Stimulated activated CD4-positive, alpha-beta T cell treated with anti-CD3 and anti-CD28 coated beads, Interleukin-2, amount 100 ng/mL, for 4 hours (primary cell): ENCODE results near the gene CCDC102A.

Source experiments
- DNase-seq: peaks from one replicate; pipeline ENCODE4 v3.0.0-alpha.2; 2020; ENCODE audit warnings: low read depth

The CCDC102A gene

GRCh38 chr16:57537194-57537505, 779 bp upstream of the CCDC102A start:
- DNase-seq: no peak

- DNase-seq: peak; percentile 90
Observed at GRCh38 chr16:57535680-57536305, 578 bp downstream of the CCDC102A start.

GRCh38 chr16:57534881-57535658, 1.3 kb downstream of the CCDC102A start:
- no peak for DNase-seq

GRCh38 chr16:57534337-57534880, 2.0 kb downstream of the CCDC102A start:
- DNase-seq: no peak

DNA sequence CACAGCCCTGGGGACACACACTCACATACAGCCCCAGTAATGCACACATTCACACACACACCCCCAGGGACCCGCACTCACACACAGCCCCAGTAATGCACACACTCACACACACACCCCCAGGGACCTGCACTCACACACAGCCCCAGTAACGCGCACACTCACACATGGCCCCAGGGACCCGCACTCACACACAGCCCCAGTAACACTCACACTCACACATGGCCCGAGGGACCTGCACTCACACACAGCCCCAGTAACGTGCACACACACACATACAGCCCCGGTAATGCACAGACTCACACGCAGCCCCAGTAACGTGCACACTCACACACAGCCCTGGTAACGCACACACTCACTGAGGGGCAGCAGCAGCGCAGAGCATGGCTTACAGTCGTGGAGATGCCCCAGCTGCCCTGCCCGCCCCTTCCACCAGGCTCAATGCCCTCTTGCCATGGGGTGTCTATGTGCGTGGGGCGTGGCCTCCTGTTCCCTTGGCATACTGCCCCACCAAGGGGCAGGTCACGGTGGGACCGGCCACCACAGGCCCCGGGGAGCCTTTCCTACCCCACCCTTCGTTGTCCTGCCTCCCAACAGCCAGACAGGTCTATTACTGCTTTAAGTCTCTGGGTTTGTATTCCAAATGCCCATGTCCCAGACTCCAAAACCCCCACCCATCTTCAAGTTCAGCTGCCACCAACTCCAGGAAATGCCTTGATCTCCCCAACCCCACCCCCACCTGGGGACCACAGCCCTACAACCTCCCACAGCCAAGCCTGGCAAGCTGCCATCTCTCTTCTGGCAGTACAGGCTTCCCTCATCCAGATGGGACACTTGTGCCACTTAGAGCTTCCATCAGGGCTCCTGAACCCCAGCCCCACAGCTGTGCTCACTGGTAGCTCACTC, 2.7 kb downstream of the CCDC102A start:
- no peak for DNase-seq

DNA sequence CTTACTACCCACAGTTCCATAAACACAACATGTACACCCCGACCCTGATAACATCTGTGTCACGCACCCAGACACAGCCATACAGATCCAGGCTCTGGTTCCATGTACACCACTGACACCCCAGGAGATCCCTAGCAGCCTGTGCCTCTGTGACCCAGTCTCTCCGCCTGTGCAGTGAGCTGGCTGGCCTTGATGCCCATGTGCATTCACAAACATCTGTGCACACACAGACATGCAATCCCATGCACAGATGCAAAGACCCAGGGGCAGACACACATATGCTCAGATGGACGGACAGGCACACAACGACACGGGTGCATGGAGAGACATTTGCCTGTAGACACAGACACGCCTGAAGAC, 4.1 kb downstream of the CCDC102A start:
- DNase-seq: no peak

DNA sequence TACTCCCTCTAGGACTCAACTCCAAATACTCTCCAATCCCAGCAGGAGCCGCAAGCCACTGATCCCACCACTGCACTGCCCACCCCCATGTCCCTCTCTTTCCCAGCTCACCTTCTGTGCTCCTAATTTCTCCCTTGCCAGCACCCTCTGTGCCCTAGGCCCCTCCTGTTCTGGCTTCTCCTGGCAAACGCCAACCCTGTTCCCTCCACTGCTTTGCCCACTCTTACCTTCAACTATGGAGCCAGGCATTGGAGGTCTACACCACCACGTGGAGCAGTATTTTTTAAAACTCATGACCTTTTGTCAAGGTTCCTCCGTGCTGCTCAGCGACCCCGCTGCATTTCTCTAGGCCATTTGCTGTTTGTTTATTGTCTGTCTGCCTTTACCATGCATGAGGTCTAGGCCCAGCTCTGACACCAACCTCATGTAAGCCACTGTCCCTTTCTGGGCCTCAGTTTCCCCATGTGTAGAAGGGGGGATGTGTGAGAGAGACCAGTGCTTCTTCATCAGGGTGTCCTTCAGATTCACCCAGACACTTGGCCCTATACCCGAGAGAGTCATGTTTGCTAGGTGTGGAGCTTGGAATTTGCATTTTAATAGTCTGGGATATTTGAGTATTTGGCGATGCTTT, 4.6 kb downstream of the CCDC102A start:
- DNase-seq: no peak

DNA sequence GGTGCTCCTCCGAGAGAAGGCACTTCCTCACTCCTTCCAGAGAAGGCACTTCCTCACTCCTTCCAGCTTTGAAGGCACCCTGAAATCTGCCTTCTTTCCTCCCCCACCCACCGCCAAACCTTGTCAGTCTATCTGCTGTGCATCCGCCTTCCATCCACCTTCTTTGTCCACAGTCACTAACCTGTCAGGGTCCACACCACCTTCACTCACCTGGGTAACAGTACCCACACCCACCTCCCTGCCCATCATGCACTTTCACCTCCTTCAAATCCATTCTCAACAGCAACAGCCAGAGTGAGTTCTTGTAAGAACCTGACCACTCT, 5.2 kb downstream of the CCDC102A start:
- DNase-seq: no peak

GRCh38 chr16:57530522-57531252, 5.7 kb downstream of the CCDC102A start:
- DNase-seq: no peak

- DNase-seq: peak; percentile 70
Observed at GRCh38 chr16:57530104-57530521, 6.3 kb downstream of the CCDC102A start.

- no peak for DNase-seq
Observed at GRCh38 chr16:57529391-57530103, 6.8 kb downstream of the CCDC102A start.

- DNase-seq: no peak
Observed at GRCh38 chr16:57528499-57529390, 7.6 kb downstream of the CCDC102A start.

- DNase-seq: no peak
Observed at GRCh38 chr16:57527610-57528360, 8.6 kb downstream of the CCDC102A start.

- DNase-seq: no peak
Observed at GRCh38 chr16:57527027-57527426, 9.3 kb downstream of the CCDC102A start.

- DNase-seq: no peak
Observed at GRCh38 chr16:57526498-57526897, 9.9 kb downstream of the CCDC102A start.

DNA sequence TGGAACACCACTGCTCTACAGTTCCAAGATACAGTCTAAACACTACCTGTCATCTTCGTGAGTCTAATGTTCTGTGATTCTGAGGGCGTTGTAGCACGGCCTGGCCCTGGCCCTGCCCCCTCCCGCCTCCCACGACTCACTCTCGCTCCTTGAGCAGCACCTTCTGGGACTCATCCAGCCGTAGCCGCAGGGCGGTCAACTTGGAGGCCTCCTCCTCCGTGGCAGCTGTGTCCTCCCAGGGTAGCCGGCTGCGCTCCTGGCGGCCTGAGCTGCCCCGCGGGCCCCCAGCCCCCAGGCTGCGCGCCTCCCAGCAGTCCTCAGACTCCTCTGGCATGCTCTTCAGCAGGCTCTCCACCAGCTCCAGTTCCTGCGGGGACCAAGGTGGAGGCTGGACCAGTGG, 10.6 kb downstream of the CCDC102A start:
- DNase-seq: no peak

DNA sequence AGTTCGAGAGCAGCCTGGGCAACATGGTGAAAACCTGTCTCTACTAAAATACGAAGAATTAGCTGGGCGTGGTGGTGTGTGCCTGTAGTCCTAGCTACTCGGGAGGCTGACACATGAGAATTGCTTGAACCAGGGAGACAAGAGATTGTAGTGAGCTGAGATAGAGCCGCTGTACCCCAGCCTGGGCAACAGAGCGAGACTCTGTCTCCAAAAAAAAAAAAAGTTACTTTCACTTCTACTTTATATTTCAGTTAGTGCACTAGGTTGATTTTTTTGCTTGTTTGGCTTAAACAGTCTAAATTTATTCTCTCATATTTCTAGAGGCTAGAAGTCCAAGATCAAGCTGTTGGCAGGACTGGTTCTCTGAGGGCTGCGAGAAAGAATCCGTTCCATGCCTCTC, 13.4 kb downstream of the CCDC102A start:
- no peak for DNase-seq

GRCh38 chr16:57519796-57520360, 16.5 kb downstream of the CCDC102A start:
- peak; percentile 71 for DNase-seq

- no peak for DNase-seq
Observed at GRCh38 chr16:57518922-57519321, 17.4 kb downstream of the CCDC102A start.
